Gastroesophageal sphincter (tissue), 3 donors: ENCODE measurements around the gene TANC1.
A peak's percentile ranks its signal among the peaks of the same experiment; 100 is the strongest.

Experiments
- CTCF ChIP-seq, 4 experiments: fragments of 200-600 bp in 2 of 4; fragments of 450-650 bp in 2 of 4; sonication (generic) in 1 of 4; IDR thresholded peaks; one replicate each; pipeline ENCODE4 v1.5.1; 2017 to 2019; ENCODE audit warnings: antibody characterized with exemption in 4 of 4, mild to moderate bottlenecking in 2 of 4, moderate library complexity in 2 of 4
- POLR2A ChIP-seq, 2 donors: fragments of 450-650 bp; IDR thresholded peaks; one replicate each; pipeline ENCODE4 v1.6.1; 2017; ENCODE audit warnings: antibody characterized with exemption in 2 of 2, mild to moderate bottlenecking in 2 of 2, moderate library complexity in 1 of 2
- POLR2AphosphoS5 ChIP-seq: sonication (generic); formaldehyde crosslinking; IDR thresholded peaks from one replicate; pipeline ENCODE4 v1.6.1; 2017; ENCODE audit warnings: antibody characterized with exemption

- TF ChIP-seq CTCF (IDR thresholded peaks at IDR 0.05): no peak
- TF ChIP-seq POLR2A (IDR thresholded peaks at IDR 0.05): no peak
- peak; percentile 36 for TF ChIP-seq POLR2AphosphoS5
Observed at GRCh38 chr2:159030674-159031380, 62.4 kb downstream of the TANC1 start.
